Lower leg skin (tissue), 4 donors: ENCODE measurements around the gene RASA3. TPM values are rescaled to one million over a fixed set of nuclear protein-coding genes. Genes with fewer than 3 reads are reported as not detected.

Experiments used
- DNase-seq, 2 donors: peaks; one replicate each; pipeline ENCODE4 v3.0.0-alpha.2; 2019; ENCODE audit warnings: low spot score in 2 of 2
- H3K4me3 ChIP-seq: fragments of 200-600 bp; sonication (generic); 2 replicates; pipeline ENCODE4 v1.5.1; 2017; ENCODE audit warnings: mild to moderate bottlenecking, low read depth; ENCODE audit not compliant: poor library complexity, severe bottlenecking
- POLR2A ChIP-seq, 2 donors: fragments of 450-650 bp; IDR thresholded peaks; one replicate each; pipeline ENCODE4 v1.6.1; 2016 to 2017; ENCODE audit warnings: antibody characterized with exemption in 2 of 2, mild to moderate bottlenecking in 1 of 2, moderate library complexity in 1 of 2
- WGBS, 2 donors: methylation state at CpG; one replicate each; pipeline ENCODE4 v1.1.5; 2018; 5-methylcytosine and 5-hydroxymethylcytosine counted together
- intact Hi-C: fragments of 100-400 bp; cut with DNase I; formaldehyde crosslinking; loops from one replicate; pipeline ENCODE4 v1.15.0; 2023; ENCODE audit warnings: low total_unique reads
- total RNA-seq, 4 donors: library from RNA; depleted of rRNA; stranded (reverse); fragments of >200 nt; gene quantifications; one replicate each; pipeline ENCODE4 v1.1.0, GENCODE V29; 2016
- TF ChIP-seq, protein P1 (sequence below), 3 donors: fragments of 450-650 bp; IDR thresholded peaks; one replicate each; pipeline ENCODE4 v1.5.1; 2016; ENCODE audit warnings: antibody characterized with exemption in 3 of 3, mild to moderate bottlenecking in 3 of 3, moderate library complexity in 2 of 3

Gene RASA3
- total RNA-seq, 4 donors from 2014 or later, result 12.9 to 30.5 (median 24.2) TPM

DNA sequence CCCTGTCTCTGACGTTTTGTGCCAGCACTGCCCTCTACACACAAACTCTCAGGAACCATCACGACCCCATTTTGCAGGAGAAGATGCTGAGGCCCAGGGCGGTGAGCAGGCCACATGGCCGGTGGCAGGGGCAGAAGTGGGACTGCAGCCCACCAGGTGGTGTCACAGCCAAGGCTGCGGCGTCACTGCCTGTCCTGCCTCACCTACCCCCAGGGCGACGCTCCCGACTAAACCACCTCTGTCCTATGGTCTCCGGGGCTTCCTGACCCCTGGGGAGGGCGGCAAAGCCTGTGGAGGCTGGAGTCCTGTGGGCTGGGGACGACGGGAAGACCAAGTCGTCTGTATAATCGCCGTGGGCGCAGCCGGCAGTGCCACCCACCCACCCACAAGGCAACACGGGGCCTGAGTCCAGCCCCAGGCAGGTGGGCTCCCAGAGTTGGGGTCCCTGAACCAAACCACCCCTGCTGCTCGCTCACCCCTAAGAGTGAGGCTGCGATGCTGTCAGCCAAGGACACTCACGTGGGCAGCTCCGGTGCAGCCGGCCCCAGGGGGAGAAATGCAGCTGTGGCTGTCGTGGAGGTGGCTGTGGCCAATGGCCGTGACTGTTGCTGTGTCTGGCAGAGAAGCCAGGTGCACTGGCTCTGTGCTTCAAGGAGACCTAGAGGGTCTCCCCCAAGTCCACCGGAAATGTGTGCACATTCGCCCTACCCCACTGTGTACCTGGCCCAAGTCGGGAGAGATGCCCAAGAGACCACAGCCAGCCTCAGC is 29.7 kb downstream of the RASA3 start:
- WGBS, 2 donors, result 91 to 92% methylated on average over 21 to 29 of the region's 29 CpGs
- TF ChIP-seq, protein P1, sequence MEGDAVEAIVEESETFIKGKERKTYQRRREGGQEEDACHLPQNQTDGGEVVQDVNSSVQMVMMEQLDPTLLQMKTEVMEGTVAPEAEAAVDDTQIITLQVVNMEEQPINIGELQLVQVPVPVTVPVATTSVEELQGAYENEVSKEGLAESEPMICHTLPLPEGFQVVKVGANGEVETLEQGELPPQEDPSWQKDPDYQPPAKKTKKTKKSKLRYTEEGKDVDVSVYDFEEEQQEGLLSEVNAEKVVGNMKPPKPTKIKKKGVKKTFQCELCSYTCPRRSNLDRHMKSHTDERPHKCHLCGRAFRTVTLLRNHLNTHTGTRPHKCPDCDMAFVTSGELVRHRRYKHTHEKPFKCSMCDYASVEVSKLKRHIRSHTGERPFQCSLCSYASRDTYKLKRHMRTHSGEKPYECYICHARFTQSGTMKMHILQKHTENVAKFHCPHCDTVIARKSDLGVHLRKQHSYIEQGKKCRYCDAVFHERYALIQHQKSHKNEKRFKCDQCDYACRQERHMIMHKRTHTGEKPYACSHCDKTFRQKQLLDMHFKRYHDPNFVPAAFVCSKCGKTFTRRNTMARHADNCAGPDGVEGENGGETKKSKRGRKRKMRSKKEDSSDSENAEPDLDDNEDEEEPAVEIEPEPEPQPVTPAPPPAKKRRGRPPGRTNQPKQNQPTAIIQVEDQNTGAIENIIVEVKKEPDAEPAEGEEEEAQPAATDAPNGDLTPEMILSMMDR (IDR thresholded peaks at IDR 0.05), result no peak
- TF ChIP-seq POLR2A (IDR thresholded peaks at IDR 0.05), result no peak
- intact Hi-C loops, result no loop called here
- DNase-seq, result peak in 1 of 2 donors; percentile 84
- H3K4me3 ChIP-seq, result no peak overlapping the region

DNA sequence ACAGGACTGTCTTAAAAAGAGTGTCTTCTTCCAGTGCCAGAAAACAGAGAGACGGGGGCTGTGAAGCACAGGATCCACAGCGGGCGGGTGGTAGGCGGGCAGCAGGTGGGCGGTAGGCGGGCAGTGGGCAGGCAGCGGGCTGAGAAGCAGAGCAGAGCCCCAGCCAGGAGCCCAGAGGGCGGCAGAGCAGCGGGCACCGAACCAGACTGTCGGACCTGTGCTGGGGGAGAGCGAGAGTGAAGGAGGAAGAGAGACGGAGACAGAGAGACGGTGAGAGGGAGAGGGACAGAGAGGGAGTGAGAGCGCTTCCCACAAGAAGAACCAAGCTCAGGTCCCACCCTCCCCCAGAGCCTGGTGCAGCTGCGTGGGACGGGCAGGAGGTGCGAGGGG is 30.3 kb downstream of the RASA3 start:
- WGBS, 2 donors, result 90 to 92% methylated on average over 18 of the region's 18 CpGs
- intact Hi-C loops, result no loop called here
- DNase-seq, result no peak
- no peak overlapping the region for H3K4me3 ChIP-seq
- TF ChIP-seq POLR2A (IDR thresholded peaks at IDR 0.05), result no peak
- TF ChIP-seq, protein P1 (IDR thresholded peaks at IDR 0.05), result no peak

DNA sequence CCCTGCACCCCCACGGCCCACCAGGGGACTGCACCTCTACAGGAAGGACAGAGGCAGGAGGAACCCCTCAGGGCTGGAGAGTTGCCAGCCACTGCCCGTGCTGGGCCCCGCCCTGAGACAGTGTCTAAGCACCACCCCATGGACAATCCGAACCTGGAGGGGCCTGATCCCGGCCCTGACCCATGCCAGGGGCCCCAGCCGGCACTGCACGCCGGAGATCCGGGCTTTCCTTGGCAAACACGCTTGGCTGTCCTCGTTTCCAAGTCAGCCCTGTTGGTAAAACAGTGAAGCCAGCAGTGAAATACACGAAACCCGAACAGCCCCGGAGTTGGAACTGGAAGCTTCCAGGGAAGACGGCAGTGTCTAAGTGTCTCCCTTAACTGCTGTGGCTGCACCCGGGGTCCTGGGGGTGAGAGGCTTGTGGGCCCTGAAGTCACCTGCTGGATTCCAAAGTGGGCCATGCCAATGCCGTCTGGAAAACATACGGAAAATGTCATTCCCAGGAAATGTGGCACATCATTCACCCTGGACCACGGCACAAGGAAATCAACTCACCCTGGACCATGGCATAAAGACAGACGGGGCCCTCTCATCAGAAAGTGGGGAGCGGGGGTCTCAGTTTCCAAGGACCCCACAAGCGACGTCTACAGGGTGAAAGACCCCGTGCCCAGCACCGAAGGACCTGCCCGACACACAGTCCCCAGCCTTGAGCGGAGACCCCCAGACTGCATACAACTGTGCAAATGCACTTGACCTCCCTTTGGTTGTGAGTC is 30.9 kb downstream of the RASA3 start:
- intact Hi-C loops, result no loop called here
- WGBS, 2 donors, result 52 to 68% methylated on average over 16 to 26 of the region's 27 CpGs
- DNase-seq, result peak in 1 of 2 donors; percentile 91
- TF ChIP-seq, protein P1 (IDR thresholded peaks at IDR 0.05), result no peak
- no peak for TF ChIP-seq POLR2A (IDR thresholded peaks at IDR 0.05)
- no peak overlapping the region for H3K4me3 ChIP-seq

DNA sequence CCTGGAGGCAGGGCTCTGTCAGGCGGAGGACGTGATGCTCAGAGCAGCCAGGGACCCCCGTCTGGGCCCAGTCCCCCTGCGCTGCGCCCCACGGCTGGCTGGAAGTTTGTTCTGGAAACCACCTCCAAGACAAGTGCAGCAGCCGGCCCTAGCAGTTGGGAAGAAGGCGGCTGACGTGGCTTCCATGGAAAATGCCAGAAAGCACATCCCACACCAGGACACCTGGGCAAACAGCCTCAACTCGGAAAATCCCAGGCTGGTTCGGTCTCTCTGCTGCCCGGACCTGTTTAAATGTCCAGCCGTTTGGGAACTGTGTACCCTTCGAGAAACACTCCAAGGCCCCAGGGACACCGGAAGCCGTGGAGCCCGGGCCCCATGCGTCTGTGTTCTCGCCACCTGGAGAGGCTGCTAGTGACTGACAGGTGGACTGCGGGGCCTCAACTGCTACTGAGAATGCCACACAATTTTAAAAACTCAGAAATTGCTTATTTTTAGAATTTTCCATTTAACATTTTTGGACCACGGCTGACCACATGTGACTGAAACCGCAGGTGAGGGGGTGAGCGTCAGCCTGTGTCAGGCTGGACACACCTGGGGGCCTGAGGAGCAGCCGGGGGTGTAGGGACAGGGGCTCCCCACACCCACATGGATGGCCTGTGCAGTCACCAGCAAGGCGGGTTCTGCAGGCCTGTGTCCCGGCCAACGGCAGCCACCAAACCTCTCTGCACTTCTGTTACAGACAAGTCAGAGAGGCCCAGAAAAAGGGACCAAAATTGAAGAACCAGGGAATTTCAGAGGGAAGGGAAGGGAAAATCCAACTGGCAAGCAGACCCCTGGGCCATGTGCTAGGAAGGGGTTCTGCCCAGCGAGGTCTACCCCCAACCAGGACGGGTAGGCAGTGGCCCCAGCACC is 31.7 kb downstream of the RASA3 start:
- no peak overlapping the region for H3K4me3 ChIP-seq
- intact Hi-C loops, result no loop called here
- DNase-seq, result peak in 1 of 2 donors; percentile 77
- TF ChIP-seq, protein P1 (IDR thresholded peaks at IDR 0.05), result no peak
- TF ChIP-seq POLR2A (IDR thresholded peaks at IDR 0.05), result no peak
- 63 to 74% methylated on average over 28 to 29 of the region's 29 CpGs for WGBS, 2 donors

DNA sequence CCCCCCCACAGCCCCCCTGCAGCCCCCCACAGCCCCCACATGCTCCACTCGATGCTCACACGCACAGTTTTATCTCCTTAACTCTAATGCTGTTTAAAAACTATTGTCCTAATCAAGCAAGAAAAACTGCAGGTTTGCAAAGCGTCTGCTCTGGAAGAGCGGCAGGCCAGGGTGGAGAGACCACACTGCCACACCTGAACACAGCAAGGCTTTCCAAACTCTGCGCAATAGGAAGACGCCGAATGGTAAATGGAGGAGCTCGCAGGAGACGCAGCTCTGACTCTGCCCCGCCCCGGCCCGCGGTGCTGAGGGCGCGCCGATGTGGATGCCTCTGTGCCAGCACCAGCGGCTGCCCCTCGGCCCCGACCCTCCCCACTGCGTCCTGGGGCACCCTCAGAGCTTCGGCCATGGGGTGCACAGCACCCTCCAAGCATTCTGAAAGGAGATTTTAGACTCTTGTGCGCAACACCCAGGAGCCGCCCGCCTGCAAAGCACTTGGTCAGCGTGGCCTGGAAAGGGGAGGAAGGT is 32.4 kb downstream of the RASA3 start:
- TF ChIP-seq, protein P1 (IDR thresholded peaks at IDR 0.05), result no peak
- no peak for TF ChIP-seq POLR2A (IDR thresholded peaks at IDR 0.05)
- no peak overlapping the region for H3K4me3 ChIP-seq
- intact Hi-C loops, result no loop called here
- WGBS, 2 donors, result 45 to 56% methylated on average over 17 to 21 of the region's 25 CpGs
- DNase-seq, result peak in 1 of 2 donors; percentile 88
